ENCODE data around the gene STAG1. TPM values are rescaled to one million over a fixed set of nuclear protein-coding genes. Genes with fewer than 3 reads are reported as not detected.

STAG1 gene
- total and polyA plus RNA-seq, 2 experiments from 2014 or later: 9.0 to 21.9 TPM

GRCh38 chr3:136456196-136456595 lies 296.0 kb downstream of the STAG1 start (continued):
- TF ChIP-seq, protein P1, sequence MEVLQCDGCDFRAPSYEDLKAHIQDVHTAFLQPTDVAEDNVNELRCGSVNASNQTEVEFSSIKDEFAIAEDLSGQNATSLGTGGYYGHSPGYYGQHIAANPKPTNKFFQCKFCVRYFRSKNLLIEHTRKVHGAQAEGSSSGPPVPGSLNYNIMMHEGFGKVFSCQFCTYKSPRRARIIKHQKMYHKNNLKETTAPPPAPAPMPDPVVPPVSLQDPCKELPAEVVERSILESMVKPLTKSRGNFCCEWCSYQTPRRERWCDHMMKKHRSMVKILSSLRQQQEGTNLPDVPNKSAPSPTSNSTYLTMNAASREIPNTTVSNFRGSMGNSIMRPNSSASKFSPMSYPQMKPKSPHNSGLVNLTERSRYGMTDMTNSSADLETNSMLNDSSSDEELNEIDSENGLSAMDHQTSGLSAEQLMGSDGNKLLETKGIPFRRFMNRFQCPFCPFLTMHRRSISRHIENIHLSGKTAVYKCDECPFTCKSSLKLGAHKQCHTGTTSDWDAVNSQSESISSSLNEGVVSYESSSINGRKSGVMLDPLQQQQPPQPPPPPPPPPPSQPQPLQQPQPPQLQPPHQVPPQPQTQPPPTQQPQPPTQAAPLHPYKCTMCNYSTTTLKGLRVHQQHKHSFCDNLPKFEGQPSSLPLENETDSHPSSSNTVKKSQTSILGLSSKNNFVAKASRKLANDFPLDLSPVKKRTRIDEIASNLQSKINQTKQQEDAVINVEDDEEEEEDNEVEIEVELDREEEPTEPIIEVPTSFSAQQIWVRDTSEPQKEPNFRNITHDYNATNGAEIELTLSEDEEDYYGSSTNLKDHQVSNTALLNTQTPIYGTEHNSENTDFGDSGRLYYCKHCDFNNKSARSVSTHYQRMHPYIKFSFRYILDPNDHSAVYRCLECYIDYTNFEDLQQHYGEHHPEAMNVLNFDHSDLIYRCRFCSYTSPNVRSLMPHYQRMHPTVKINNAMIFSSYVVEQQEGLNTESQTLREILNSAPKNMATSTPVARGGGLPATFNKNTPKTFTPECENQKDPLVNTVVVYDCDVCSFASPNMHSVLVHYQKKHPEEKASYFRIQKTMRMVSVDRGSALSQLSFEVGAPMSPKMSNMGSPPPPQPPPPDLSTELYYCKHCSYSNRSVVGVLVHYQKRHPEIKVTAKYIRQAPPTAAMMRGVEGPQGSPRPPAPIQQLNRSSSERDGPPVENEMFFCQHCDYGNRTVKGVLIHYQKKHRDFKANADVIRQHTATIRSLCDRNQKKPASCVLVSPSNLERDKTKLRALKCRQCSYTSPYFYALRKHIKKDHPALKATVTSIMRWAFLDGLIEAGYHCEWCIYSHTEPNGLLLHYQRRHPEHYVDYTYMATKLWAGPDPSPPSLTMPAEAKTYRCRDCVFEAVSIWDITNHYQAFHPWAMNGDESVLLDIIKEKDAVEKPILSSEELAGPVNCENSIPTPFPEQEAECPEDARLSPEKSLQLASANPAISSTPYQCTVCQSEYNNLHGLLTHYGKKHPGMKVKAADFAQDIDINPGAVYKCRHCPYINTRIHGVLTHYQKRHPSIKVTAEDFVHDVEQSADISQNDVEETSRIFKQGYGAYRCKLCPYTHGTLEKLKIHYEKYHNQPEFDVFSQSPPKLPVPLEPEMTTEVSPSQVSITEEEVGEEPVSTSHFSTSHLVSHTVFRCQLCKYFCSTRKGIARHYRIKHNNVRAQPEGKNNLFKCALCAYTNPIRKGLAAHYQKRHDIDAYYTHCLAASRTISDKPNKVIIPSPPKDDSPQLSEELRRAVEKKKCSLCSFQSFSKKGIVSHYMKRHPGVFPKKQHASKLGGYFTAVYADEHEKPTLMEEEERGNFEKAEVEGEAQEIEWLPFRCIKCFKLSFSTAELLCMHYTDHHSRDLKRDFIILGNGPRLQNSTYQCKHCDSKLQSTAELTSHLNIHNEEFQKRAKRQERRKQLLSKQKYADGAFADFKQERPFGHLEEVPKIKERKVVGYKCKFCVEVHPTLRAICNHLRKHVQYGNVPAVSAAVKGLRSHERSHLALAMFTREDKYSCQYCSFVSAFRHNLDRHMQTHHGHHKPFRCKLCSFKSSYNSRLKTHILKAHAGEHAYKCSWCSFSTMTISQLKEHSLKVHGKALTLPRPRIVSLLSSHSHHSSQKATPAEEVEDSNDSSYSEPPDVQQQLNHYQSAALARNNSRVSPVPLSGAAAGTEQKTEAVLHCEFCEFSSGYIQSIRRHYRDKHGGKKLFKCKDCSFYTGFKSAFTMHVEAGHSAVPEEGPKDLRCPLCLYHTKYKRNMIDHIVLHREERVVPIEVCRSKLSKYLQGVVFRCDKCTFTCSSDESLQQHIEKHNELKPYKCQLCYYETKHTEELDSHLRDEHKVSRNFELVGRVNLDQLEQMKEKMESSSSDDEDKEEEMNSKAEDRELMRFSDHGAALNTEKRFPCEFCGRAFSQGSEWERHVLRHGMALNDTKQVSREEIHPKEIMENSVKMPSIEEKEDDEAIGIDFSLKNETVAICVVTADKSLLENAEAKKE (CRISPR knock-in tag; IDR thresholded peaks at IDR 0.05): no peak
- TF ChIP-seq, protein P2, sequence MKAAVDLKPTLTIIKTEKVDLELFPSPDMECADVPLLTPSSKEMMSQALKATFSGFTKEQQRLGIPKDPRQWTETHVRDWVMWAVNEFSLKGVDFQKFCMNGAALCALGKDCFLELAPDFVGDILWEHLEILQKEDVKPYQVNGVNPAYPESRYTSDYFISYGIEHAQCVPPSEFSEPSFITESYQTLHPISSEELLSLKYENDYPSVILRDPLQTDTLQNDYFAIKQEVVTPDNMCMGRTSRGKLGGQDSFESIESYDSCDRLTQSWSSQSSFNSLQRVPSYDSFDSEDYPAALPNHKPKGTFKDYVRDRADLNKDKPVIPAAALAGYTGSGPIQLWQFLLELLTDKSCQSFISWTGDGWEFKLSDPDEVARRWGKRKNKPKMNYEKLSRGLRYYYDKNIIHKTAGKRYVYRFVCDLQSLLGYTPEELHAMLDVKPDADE (IDR thresholded peaks at IDR 0.05): no peak
- TF ChIP-seq ZNF331 (CRISPR knock-in tag; IDR thresholded peaks at IDR 0.05; ENCODE audit: low read depth): no peak
- TF ChIP-seq ZNF114 (CRISPR knock-in tag; IDR thresholded peaks at IDR 0.05): no peak

- H3K4me1 ChIP-seq (ENCODE audit: insufficient read depth): no peaks in the 10 kb centered on the region
- TF ChIP-seq CREB1 (CRISPR knock-in tag; IDR thresholded peaks at IDR 0.05; ENCODE audit: low read depth) (no peak), REST (IDR thresholded peaks at IDR 0.05; ENCODE audit: unreplicated experiment) (no peak), EZH2 (IDR thresholded peaks at IDR 0.05; ENCODE audit: low read depth, unreplicated experiment) (no peak), STAT1 (IDR thresholded peaks at IDR 0.05; ENCODE audit: unreplicated experiment) (no peak)
Measured at GRCh38 chr3:136444581-136444980, 307.6 kb downstream of the STAG1 start.

More at GRCh38 chr3:136444581-136444980, 307.6 kb downstream of the STAG1 start:
- Mint-ChIP-seq H3K4me1 (no peaks in the 10 kb centered on the region), H3K27me3 (ENCODE audit: insufficient read depth, low read depth, poor library complexity) (peaks cover 2% of the 10 kb centered on the region), H3K36me3 (ENCODE audit: low read depth) (peaks cover 4% of the 10 kb centered on the region; the same call in 2 of the 3 replicates), H3K4me3 (no peak overlapping the region), H3K27ac (no peak overlapping the region), H3K9me3 (no peaks in the 10 kb centered on the region)
- no peak for ATAC-seq
- H3K4me2 ChIP-seq: no peak overlapping the region
- no peaks in the 10 kb centered on the region; the same call in 1 of the 2 replicates for H3K79me2 ChIP-seq (replicated peaks; ENCODE audit: insufficient read depth)
- H2AFZ ChIP-seq: no peak overlapping the region
- H4K20me1 ChIP-seq (replicated peaks; ENCODE audit: insufficient read depth): no peaks in the 10 kb centered on the region
- no peak overlapping the region for H3K4me3 ChIP-seq
- no peaks in the 10 kb centered on the region for H3K36me3 ChIP-seq (ENCODE audit: insufficient read depth)
- H3K9me2 ChIP-seq (ENCODE audit: insufficient read depth): no peaks in the 10 kb centered on the region
- no peak for DNase-seq (ENCODE audit: low spot score)
- H3K27me3 ChIP-seq (ENCODE audit: insufficient read depth): no peaks in the 10 kb centered on the region
- H3F3A ChIP-seq (replicated peaks; ENCODE audit: low read depth): no peaks in the 10 kb centered on the region
- H3K27ac ChIP-seq (ENCODE audit: low read depth): no peak overlapping the region
